GM20000 (cell line): ENCODE results near the gene TMEM134.

Source experiments
- DNase-seq: peaks from one replicate; pipeline ENCODE4 v3.0.0; 2012; ENCODE audit warnings: low spot score
- CTCF ChIP-seq: IDR thresholded peaks from 2 replicates; pipeline ENCODE4 v1.5.1; 2012; ENCODE audit warnings: mild to moderate bottlenecking, control low read depth; ENCODE audit errors: extremely low read depth, missing control alignments

TMEM134 gene

GRCh38 chr11:67507864-67508485, 38.9 kb upstream of the TMEM134 start, which contains the start of gene CDK2AP2:
Gene CDK2AP2 (minus strand): TSS chr11:67508162. CDS start chr11:67508082, 80 bp downstream.
- no peak for TF ChIP-seq CTCF
- peak; percentile 99 for DNase-seq

GRCh38 chr11:67507242-67507863, 38.3 kb upstream of the TMEM134 start:
- DNase-seq: no peak
- no peak for TF ChIP-seq CTCF

- no peak for TF ChIP-seq CTCF
- no peak for DNase-seq
These were observed 37.5 kb upstream of the TMEM134 start for GRCh38 chr11:67506426-67507051.

- peak; percentile 94 for TF ChIP-seq CTCF
- DNase-seq: peak; percentile 88
These were observed 36.8 kb upstream of the TMEM134 start for GRCh38 chr11:67505605-67506396.

GRCh38 chr11:67504950-67505581, 36.0 kb upstream of the TMEM134 start, which contains the start of gene PITPNM1:
Gene PITPNM1 (minus strand): TSS chr11:67505363. CDS start chr11:67504180, 1,183 bp downstream.
- DNase-seq: peak; percentile 95
- no peak for TF ChIP-seq CTCF

- no peak for TF ChIP-seq CTCF
- DNase-seq: peak; percentile 75
These were observed 35.2 kb upstream of the TMEM134 start for GRCh38 chr11:67504005-67504949.
